ENCODE measurements around the gene NEK1. TPM values are rescaled to one million over a fixed set of nuclear protein-coding genes. Genes with fewer than 3 reads are reported as not detected.

The NEK1 gene
- total and polyA plus RNA-seq, 2 of the 13 experiments (the other 11 are each of a cell fraction or from before 2014, with no cell fraction given), result 2.9 to 5.4 TPM

DNA sequence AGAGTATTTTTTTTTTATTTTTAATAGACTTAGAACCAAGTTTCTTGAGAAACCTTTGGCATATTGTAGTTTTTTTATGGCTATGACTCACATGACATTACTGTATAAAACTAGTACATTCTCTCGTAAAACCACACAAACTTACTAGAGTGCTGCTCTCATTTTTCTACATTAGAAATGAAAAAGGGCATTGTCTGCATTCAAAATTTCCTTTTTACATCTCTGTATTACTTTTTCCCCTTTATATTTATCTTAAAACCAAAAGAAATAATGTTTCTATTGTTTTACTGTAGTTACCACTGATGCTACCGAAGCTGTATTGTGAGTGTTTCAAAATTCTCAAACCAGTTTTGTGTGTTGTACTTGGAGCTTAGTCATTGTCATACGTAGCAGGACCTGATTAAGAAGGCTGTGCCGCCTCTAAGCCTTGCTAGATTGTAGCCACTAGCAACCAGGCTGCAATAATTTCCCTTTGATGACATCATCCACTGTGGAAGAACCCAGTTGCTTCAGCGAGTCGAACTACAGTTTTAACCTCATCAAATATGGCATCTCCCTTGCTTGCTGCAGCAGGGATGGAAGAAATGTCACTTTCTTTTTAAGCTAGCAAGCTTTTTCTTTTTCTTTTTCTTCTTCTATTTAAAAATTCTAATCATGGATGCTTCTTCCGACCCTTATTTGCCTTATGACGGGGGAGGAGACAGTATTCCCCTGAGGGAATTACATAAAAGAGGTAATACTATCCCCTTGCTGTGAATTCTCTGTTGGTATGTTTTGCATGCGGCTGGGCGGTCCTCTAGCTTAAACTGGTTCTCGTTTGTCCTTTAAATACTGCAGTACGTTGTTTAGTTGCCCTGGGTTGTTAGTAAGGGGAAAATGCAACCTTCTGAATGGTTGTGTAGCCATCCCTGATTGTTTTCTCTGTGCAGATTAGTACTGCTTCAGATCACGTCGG lies 47.6 kb upstream of the NEK1 start (continued):
- TF ChIP-seq ARID3A (IDR thresholded peaks at IDR 0.05; ENCODE audit: low read depth, low read length), result peak; percentile 61; the same call in 1 of the 2 replicates
- peak; percentile 65 for TF ChIP-seq CREM (IDR thresholded peaks at IDR 0.05)
- TF ChIP-seq CREM (CRISPR knock-in tag; IDR thresholded peaks at IDR 0.05), result no peak
- TF ChIP-seq FOSL2 (CRISPR knock-in tag; IDR thresholded peaks at IDR 0.05), result peak; percentile 82
- TF ChIP-seq HOXA3 (CRISPR knock-in tag; IDR thresholded peaks at IDR 0.05), result peak; percentile 79
- TF ChIP-seq, protein P1, sequence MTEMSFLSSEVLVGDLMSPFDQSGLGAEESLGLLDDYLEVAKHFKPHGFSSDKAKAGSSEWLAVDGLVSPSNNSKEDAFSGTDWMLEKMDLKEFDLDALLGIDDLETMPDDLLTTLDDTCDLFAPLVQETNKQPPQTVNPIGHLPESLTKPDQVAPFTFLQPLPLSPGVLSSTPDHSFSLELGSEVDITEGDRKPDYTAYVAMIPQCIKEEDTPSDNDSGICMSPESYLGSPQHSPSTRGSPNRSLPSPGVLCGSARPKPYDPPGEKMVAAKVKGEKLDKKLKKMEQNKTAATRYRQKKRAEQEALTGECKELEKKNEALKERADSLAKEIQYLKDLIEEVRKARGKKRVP (CRISPR knock-in tag; IDR thresholded peaks at IDR 0.05), result peak in 1 of 2 experiments; percentile 92; a peak in 2 of 4 replicates
- TF ChIP-seq, protein P2, sequence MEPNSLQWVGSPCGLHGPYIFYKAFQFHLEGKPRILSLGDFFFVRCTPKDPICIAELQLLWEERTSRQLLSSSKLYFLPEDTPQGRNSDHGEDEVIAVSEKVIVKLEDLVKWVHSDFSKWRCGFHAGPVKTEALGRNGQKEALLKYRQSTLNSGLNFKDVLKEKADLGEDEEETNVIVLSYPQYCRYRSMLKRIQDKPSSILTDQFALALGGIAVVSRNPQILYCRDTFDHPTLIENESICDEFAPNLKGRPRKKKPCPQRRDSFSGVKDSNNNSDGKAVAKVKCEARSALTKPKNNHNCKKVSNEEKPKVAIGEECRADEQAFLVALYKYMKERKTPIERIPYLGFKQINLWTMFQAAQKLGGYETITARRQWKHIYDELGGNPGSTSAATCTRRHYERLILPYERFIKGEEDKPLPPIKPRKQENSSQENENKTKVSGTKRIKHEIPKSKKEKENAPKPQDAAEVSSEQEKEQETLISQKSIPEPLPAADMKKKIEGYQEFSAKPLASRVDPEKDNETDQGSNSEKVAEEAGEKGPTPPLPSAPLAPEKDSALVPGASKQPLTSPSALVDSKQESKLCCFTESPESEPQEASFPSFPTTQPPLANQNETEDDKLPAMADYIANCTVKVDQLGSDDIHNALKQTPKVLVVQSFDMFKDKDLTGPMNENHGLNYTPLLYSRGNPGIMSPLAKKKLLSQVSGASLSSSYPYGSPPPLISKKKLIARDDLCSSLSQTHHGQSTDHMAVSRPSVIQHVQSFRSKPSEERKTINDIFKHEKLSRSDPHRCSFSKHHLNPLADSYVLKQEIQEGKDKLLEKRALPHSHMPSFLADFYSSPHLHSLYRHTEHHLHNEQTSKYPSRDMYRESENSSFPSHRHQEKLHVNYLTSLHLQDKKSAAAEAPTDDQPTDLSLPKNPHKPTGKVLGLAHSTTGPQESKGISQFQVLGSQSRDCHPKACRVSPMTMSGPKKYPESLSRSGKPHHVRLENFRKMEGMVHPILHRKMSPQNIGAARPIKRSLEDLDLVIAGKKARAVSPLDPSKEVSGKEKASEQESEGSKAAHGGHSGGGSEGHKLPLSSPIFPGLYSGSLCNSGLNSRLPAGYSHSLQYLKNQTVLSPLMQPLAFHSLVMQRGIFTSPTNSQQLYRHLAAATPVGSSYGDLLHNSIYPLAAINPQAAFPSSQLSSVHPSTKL (CRISPR knock-in tag; IDR thresholded peaks at IDR 0.05), result peak; percentile 23; the same call in 1 of the 2 replicates
- TF ChIP-seq EP300 (IDR thresholded peaks at IDR 0.05; ENCODE audit: low read depth in 2 of 2, low read length in 2 of 2), result peak in 1 of 2 experiments; percentile 46; a peak in 1 of 4 replicates
- TF ChIP-seq EP300 (CRISPR knock-in tag; IDR thresholded peaks at IDR 0.05; ENCODE audit: borderline replicate concordance), result no peak
- 0 out of 2 replicates have a peak, but pooled peaks have one; percentile 22 for TF ChIP-seq YEATS4 (CRISPR knock-in tag; IDR thresholded peaks at IDR 0.05; ENCODE audit: borderline replicate concordance)
- TF ChIP-seq NFE2L2 (IDR thresholded peaks at IDR 0.05; ENCODE audit: low read length), result peak; percentile 25; the same call in 1 of the 2 replicates
- TF ChIP-seq ZNF605 (CRISPR knock-in tag; IDR thresholded peaks at IDR 0.05), result no peak
- TF ChIP-seq JUND (CRISPR knock-in tag; IDR thresholded peaks at IDR 0.05), result 0 out of 2 replicates have a peak, but pooled peaks have one; percentile 36
- TF ChIP-seq, protein P3, sequence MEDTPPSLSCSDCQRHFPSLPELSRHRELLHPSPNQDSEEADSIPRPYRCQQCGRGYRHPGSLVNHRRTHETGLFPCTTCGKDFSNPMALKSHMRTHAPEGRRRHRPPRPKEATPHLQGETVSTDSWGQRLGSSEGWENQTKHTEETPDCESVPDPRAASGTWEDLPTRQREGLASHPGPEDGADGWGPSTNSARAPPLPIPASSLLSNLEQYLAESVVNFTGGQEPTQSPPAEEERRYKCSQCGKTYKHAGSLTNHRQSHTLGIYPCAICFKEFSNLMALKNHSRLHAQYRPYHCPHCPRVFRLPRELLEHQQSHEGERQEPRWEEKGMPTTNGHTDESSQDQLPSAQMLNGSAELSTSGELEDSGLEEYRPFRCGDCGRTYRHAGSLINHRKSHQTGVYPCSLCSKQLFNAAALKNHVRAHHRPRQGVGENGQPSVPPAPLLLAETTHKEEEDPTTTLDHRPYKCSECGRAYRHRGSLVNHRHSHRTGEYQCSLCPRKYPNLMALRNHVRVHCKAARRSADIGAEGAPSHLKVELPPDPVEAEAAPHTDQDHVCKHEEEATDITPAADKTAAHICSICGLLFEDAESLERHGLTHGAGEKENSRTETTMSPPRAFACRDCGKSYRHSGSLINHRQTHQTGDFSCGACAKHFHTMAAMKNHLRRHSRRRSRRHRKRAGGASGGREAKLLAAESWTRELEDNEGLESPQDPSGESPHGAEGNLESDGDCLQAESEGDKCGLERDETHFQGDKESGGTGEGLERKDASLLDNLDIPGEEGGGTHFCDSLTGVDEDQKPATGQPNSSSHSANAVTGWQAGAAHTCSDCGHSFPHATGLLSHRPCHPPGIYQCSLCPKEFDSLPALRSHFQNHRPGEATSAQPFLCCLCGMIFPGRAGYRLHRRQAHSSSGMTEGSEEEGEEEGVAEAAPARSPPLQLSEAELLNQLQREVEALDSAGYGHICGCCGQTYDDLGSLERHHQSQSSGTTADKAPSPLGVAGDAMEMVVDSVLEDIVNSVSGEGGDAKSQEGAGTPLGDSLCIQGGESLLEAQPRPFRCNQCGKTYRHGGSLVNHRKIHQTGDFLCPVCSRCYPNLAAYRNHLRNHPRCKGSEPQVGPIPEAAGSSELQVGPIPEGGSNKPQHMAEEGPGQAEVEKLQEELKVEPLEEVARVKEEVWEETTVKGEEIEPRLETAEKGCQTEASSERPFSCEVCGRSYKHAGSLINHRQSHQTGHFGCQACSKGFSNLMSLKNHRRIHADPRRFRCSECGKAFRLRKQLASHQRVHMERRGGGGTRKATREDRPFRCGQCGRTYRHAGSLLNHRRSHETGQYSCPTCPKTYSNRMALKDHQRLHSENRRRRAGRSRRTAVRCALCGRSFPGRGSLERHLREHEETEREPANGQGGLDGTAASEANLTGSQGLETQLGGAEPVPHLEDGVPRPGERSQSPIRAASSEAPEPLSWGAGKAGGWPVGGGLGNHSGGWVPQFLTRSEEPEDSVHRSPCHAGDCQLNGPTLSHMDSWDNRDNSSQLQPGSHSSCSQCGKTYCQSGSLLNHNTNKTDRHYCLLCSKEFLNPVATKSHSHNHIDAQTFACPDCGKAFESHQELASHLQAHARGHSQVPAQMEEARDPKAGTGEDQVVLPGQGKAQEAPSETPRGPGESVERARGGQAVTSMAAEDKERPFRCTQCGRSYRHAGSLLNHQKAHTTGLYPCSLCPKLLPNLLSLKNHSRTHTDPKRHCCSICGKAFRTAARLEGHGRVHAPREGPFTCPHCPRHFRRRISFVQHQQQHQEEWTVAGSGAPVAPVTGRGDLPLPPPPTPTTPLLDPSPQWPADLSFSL (CRISPR knock-in tag; IDR thresholded peaks at IDR 0.05), result 0 out of 2 replicates have a peak, but pooled peaks have one; percentile 46
- peak; percentile 55; the same call in 1 of the 2 replicates for TF ChIP-seq SAP130 (CRISPR knock-in tag; IDR thresholded peaks at IDR 0.05; ENCODE audit: low read depth)

All from HepG2 (cell line).